NCI-H226 (cell line): Measurements from ENCODE around the gene DSCAM.

Experiments
- DNase-seq: peaks from one replicate; pipeline ENCODE4 v3.0.0-alpha.2; 2015

Gene DSCAM

GRCh38 chr21:40595806-40596205 is 251.2 kb downstream of the DSCAM start:
- DNase-seq, result no peak

DNA sequence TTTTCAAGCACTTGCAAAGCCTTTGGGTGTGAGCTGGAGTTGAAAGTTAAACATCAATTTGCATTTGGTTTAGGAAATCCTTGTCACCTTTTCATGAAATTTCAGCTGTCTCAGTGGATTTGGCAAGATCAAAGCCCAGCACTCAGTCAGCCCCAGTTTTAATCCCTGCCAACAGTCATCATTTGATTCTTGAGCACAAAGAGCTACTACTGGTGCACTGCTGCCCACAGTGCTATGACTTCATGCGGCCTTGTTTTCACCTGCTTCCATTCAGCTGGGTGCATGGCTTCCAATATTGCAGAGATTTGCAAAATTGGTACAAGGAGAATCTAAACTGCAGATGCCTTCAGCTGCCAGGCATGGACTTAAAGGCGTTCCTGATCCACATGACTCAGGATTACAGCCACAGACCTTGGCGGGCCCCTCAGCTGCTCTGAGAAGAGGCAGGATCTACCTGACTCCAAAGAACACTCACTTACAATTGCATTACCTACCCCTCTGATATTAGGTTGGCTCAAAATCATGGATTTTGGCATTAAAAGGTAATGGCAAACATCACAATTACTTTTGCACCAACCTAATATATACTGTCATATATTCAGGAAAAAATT is 259.1 kb downstream of the DSCAM start:
- DNase-seq, result no peak

DNA sequence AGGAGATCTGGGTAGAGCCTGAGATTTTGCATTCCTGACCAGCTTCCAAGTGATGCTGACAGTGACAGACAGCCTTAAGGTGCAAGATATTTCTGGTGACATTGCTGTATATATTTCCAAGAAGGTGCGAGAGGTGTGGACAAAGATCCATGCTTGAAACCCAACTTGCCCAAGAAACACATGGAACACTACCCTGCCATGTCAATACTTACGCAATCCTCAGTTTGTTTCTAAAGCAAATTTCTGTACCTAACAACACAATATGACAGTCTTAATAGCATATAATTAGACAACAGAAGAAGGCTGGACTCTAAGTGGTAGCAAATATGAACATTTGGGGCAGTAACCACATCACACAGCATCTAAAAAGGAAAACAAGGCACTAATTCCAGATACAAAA is 260.4 kb downstream of the DSCAM start:
- DNase-seq, result no peak

- no peak for DNase-seq
These were observed 269.5 kb downstream of the DSCAM start for GRCh38 chr21:40577285-40578043.

DNA sequence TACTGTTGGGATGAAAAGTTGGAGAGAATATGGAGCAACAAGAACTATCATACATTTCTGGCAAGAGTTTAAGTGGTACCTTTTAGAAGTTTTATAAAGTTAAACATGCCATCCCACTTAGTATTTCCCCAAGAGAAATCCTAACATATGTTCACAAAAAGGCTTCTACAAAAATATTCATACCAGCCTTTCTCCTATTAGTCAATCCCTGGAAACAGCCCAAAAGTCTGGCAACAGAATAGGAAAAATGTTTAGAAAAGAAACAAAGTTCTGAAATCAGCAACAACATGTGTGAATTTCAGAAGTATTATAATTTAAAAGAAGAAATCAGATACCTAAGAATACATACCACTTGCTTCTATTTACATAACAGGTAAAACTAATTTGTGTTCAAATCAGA is 271.0 kb downstream of the DSCAM start:
- no peak for DNase-seq

DNA sequence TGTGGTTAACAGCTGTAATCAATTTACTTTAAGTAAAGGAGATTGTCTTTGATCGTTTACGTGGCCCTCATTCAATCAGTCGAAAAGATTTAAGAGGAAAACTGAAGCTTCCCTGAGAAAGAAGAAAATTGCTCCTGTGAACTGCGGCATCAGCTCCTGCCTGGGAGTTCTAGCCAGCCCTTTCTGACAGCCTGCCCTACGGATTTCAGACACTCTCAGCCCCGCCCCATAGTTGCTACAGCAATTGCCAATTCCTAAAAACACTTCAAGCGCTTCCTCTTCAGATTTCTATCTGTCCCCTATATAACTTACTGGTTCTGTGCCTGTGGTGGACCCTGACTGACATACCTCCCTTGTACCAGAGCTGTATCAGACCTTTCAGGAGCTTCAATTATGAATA is 277.6 kb downstream of the DSCAM start:
- no peak for DNase-seq

DNA sequence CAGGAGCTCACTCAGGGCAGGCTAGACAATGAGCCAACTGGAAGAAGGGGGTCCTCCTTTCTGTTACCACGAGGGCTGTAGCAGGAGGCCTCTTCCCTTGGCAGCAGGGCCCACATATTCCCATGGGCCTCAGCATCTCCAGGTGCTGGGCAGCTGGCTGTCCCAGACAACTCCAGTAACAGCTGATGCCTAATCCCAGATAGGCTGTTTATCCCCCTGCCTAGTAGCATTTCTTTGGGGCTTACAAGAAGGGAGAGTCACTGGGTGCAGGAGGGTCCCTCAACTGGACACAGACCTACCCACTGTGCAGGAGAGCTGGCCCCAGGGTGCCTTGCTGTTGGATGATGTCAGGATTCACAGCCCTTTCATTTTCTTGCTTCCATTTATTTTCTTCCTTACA is 278.2 kb downstream of the DSCAM start:
- DNase-seq, result no peak

GRCh38 chr21:40567501-40567900 is 279.5 kb downstream of the DSCAM start:
- no peak for DNase-seq

- no peak for DNase-seq
These were observed 280.5 kb downstream of the DSCAM start for GRCh38 chr21:40566486-40566885.

DNA sequence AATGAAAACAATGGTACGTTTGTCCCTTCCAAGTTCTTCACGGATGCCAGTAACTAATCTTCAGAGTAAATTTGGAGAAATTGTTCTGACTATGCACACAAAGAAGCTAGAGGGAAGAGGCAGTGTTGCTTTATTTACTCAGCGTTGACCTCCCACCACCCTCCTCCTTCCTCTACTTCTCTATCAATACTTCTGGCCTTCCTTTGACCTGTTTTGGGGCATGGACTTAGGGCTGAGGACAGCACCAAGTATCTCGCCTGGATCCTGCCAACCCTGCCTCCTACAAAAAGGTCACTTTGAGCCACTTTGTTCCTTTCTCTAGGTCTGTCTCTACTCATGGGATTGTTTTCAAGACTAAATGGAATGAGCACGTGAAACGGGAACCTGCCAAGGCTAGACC is 282.6 kb downstream of the DSCAM start:
- DNase-seq, result no peak

DNA sequence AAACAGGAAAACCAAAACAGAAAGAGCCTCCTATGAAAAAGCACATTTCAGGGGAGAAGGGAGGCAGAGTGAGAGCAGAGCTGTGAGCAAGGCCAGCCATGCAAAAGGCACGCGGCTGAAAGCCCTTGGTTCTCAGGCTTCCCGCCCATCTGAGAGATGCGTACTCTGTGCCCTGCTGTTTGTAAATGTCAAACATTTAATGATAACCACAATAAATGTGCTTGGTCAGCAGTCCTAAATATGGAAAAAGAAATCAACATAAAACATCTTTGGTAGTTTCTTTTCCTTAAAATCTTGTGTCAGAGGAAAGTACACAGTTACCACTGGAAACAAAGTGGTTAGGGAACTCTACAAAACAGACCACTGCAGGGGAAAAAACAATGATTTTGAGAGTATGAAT is 283.1 kb downstream of the DSCAM start:
- DNase-seq, result no peak

DNA sequence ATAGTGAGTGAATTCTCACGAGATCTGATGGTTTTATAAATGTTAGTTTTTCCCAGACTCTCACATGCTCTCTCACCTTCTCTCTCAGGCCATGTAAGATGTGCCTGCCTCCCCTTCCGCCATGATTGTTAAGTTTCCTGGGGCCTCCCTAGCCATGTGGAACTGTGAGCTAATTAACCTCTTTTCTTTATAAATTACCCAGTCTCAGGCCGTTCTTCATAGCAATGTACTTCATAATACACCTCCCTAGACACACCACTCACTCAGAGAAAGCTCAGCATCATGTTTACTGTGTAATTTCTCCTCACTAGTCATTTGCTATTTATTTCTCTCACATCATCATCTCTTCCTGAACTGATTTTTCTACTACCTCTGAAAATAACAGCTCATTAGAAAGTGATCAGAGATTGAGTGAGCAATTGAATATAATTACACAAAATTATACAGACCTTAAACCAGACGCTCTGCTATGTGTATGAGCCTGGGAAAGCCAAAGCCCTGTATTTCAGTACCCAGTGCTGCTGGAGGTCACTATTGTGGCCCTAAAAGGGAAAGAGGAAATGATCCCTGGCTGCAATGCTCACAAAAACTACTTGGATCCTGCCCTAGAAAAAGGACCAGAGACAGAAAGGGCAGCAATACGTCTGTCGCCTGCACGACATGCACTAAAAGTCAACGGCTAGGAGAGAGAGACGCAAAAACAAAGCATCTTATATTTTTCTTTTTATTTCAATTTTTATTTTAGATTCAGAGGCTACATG is 284.5 kb downstream of the DSCAM start:
- DNase-seq, result no peak

DNA sequence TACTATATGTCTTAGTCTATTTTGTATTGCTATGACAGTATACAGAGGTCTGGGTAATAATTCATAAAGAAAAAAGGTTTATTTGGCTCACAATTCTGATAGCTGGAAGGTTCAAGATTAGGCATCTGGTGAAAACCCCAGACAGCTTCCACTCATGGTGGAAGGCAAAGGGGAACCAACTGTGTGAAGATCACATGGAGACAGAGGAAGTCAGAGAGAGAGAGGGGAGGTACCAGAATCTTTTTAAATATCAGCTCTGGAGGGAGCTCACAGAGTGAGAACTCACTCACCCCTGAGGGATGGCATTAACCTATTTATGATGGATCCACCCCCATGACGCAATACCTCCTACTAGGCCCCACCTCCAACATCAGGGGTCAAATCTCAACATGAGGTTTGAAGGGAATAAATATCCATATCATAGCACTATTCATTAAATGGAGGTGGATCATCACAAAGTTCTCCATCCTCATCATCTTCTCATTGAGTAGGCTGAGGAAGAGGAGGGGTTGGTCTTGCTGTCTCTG is 290.5 kb downstream of the DSCAM start:
- DNase-seq, result no peak

DNA sequence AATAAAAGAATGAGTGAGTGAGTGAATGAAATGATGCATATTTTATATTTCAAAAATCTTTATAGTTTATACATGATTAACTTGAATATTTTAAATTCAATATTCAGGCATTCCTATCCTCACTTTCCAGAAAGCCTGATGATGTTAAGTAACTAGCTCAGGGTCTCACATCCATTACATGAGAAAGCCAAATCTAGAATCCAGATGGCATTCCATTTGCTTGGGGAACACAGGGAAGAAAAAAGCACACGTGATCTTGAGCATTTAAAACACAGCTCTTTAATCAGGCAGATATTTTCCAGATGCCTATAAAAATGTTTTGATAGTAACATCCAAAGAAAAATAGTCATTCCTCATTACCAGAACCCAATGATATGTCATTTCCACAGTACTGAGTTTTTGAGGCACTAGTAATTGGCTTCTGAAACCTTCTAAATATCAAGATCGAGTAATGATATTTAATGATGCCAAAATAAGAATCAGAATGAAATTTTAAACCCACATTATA is 291.9 kb downstream of the DSCAM start:
- DNase-seq, result no peak

DNA sequence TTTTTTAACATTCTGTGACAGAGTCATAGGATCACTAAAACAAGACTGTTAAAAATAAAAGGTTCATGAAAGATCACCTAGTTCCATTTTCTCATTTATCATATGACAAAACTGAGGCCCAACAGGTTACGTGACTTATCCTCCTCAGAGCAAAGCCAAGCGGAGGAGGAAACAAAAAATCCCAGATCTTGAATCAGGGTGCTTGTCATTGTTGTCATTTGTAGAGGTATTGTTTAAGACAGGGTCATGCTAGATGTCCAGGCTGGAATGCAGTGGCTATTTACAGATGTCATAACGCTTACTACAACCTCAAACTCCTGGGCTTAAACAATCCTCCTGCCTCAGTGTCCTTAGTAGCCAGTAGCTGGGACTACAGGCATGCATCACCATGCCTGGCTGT is 293.2 kb downstream of the DSCAM start:
- DNase-seq, result no peak

DNA sequence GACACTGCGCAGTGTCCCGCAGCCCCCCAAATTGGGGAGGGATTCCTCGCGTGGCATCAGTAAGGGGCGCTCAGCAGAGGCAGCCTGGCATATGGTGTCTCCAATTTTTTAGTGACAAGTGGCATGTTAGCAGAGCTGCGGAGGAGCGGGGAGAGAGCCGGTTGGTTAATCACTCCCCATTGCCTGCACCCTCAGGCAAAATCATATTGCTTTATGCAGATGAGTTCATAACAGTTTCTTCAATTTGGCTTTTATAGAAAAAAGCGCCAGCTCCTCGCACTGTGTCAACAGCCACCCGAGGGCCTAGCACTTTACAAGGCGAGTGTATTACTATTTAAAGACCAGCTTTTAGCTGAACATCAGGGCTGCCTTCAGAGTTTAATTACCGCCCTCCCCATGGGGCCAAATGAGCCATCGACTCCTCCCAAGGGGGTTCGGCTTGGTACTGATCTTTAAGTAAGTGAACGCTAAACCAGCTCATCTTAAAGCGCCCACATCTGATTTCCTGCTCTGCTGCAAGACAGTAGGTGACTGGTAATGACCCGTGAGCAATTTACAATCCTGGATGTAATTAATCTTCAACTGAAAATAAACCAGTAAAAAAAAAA is 298.9 kb downstream of the DSCAM start:
- no peak for DNase-seq

DNA sequence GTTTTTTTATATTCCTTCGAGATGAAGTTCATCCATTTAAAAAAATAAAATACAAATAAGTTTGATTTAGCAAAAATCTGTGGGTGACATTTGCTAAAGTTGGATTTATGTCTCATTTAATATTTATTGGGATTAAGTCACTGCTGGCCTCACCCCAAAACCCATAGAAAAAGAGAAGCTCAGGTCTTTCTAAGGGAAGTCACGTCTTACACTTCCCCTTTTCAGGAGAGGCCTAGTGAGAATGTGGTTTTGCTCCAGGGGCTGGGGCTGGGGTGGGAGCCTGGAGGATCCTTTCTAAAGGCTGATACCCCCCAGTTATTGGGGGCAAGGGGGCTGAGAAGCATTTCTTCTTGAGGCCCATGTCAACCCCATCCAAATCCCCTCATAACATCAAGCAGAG is 300.3 kb downstream of the DSCAM start:
- DNase-seq, result no peak

- DNase-seq, result no peak
These were observed 306.7 kb downstream of the DSCAM start for GRCh38 chr21:40540216-40540615.

DNA sequence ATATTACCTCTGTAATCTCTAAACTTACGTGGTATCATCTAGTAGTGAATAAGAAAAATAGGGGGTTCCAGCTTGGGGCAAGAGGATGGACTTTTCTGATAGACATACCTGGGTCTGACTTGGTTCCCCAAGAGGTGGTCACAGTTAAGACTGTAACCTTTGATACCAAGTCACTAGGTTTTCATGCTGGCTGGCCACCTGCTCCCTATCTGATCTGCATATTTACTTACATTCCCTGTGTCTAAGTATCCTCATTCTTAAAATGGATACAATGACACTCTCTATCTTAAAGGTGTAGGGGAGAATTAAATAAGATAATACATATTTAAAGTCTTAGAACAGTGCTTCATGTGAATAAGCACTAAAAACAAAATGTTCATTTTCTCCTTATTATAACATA is 312.1 kb downstream of the DSCAM start:
- DNase-seq, result no peak

DNA sequence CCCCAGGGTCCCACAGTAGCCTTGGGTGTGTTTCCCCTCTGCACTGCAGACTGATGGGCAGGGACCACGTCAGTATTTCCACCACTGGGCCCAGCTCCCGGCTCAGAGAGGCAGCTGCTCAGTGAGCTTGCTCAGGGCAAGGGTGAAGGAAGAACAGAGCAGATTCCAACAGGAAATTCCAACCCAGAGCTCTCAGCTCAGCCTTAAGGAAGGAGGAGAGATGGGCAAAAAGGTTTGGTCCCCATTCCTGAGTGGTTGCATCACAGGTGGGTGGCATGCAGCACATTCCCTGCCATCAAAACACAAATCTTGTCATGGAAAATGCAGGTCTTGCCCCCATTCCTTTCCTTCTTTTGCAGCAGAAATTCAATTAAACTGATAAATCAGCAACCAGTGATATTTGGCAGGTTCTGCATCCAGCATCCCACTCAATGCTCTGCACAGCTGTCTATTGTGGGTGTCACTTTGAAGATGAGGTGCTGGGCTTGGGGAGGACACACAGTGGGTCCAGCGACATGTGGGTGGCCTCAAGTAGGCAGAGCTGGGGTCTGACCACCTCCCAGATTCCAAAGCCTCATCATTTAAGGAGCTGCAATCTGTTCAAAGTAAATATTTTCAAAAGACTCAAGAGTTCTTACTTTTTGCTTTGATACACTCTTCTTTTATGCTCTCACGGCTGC is 315.4 kb downstream of the DSCAM start:
- no peak for DNase-seq

- no peak for DNase-seq
These were observed 315.9 kb downstream of the DSCAM start for GRCh38 chr21:40531016-40531415.

GRCh38 chr21:40517646-40518045 is 329.3 kb downstream of the DSCAM start:
- no peak for DNase-seq

DNA sequence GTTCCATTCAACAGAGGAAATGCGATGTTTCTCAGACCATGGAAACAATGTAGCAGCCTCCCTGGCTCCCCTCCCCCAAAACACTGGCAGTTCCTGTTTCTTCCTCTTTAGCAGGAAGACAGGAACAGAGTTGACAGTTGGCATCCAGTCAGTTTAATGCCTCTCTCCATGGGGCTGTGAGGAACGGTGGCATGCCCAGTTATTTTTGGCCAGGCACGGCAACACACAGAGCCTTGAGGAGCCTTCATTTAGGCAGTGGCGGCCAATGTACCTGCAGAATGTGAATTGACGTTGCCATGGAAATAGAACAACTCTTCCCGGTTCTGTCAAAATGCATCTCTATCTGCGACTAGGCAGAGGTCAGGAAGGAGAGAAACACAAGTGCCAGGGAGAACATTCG is 330.6 kb downstream of the DSCAM start:
- DNase-seq, result no peak
